Measurements from ENCODE around the gene SRR. TPM values are rescaled to one million over a fixed set of nuclear protein-coding genes. Genes with fewer than 3 reads are reported as not detected.

SRR gene
- total RNA-seq, 1 donor from 2014 or later = 11.0 TPM

DNA sequence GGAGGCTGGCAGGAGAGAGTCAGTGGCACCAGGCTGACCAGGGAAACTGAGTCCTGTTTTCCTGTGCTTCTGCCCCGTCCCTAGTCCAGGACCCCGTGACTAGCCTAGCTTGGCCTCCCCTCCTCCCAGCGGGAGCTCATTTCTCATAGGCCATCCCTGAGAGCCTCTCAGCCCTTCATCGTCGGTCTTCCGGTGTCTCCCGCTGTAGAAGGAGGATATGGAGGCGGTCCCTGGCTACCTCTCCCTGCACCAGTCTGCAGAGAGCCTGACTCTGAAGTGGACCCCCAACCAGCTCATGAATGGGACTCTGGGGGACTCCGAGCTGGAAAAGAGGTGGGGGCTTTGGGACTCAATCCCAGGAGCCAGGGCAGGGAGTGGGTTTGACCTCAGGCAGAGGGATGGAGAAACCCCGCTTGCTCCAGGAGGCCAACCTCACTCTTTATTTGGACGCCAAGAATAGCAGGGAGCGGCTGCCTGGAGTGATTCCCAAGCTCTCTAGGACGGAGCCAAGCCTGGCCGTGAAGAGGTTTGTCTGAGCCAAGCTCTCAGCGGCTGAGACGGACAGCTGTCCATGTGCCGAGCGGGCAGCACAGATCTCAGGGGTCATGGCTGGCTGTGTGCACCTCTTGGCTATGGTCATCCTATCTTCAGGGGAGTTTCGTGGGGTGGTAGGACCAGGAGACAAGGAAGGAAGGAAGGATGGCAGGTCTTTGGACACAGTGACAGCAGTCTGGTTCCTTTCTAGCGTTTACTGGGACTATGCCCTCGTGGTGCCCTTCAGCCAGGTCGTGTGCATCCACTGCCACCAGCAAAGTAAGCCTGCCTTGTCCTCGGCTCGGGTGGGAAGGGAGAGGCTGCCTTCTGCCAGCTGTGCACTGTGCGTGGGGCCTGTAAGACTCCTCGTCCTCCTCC, 60.4 kb downstream of the SRR start:
- intact Hi-C loops (cut with DNase I) = no loop called here
- DNase-seq (ENCODE audit: missing footprints) = peak; percentile 80
- ATAC-seq = peak; percentile 71

DNA sequence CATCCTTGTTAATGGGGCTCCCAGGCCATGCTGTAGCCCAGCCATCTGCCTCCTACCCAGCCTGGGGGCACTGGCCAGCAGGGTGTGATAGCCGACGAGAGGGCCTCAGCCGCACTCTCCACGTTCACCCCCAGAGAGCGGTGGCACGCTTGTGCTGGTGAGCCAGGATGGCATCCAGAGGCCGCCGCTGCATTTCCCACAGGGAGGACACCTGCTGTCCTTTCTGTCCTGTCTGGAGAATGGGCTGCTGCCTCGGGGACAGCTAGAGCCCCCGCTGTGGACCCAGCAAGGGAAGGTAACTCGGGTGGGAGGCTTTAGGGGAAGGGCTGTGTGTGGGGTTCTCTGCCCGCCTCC, 61.0 kb downstream of the SRR start:
- intact Hi-C loops (cut with DNase I) = no loop called here
- DNase-seq (ENCODE audit: missing footprints) = no peak

DNA sequence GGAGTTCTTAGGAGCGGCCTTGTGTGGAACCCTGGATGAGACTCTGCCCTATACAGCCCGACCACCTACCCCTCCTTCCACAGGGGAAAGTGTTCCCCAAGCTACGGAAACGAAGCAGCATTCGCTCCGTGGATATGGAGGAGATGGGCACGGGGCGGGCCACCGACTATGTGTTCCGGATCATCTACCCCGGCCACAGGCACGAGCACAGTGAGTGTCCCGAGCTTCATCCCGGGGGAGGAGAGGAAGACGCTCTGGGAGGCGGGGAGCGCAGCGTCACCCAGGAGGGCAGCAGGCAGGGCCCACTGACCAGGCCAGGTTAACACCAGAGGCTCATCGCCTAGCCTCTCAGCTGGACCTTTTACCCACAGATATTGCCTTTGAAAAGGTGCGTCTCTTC, 61.4 kb downstream of the SRR start:
- ATAC-seq = no peak
- intact Hi-C loops (cut with DNase I) = no loop called here
- DNase-seq (ENCODE audit: missing footprints) = no peak

More for the DNA sequence above, 61.0 kb downstream of the SRR start:
- no peak for ATAC-seq

DNA sequence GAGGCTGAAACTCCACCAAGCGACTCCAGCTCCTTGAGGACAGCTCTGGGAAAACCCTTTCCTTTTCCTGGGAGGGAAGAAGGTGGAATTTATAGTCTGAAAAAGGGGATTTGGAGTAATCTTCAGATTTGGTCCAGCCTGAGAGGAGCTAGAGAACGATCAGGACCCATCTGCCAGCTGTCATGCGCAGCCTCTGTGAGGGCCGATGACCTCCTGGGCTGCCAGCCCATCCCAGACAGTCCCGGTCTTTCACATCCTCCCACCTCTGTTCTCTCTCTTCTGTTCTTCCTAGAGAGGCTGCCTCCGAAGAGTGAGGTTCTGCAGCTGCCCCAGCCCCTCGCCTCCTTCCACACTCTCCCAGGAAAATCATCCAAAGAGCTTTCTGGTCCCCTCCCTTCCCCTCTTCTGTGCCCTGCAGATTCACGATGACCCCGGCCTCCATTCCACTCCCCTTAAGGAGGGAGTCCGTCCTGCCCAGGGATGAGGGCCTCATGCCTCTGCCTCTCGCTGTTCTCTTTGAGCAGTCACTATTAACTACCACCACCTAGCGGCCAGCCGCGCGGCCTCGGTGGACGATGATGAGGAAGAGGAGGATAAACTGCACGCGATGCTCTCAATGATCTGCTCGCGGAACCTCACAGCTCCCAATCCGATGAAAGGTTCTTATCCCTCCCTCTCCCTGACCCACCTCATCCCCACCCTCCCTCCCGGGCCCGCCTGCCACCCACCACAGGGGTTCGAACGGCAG, 63.2 kb downstream of the SRR start:
- DNase-seq (ENCODE audit: missing footprints) (peak; percentile 66), ATAC-seq (no peak)
- intact Hi-C loops (cut with DNase I) = no loop called here

DNA sequence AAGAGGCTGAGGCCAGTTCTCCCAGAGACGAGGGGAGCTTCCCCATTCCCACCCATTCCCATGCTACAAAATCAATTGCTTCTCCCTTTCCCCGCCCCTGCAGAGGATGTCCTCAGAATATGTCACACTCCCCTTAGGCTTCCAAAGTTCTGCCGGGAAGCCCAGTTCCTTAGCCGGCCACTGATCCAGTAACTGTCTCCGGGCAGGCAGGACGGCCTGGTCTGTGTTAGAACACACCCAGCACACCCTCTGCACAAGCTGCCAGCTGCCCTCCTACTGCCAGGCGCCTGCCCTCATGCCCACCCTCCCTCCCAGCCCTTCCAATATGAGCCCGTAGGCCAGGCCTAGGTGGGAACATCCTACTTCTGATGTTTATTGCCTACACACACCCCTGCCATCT, 64.6 kb downstream of the SRR start:
- DNase-seq (ENCODE audit: missing footprints) (peak; percentile 60), ATAC-seq (peak; percentile 13)
- intact Hi-C loops (cut with DNase I) = no loop called here

DNA sequence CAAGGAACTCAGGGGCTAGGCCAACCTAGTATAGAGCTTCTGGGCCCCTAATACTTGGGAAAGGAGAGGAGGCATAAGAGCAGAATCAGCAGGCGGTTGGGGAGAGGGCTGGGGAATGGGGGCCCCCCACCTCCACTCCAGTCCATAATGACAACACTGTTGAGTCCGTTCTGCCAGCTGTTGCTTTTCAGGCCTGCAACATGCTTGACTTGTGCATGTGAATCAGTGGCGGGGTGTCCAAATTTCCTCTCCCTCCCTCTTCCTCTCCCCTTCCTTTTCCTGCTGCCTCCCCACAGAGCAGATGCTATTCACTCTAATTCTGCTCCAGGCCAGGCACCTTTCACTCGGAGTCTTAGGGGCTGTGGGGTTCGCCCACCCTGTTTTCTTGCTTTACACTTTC, 65.3 kb downstream of the SRR start:
- DNase-seq (ENCODE audit: missing footprints) = no peak
- no peak for ATAC-seq
- intact Hi-C loops (cut with DNase I) = no loop called here

DNA sequence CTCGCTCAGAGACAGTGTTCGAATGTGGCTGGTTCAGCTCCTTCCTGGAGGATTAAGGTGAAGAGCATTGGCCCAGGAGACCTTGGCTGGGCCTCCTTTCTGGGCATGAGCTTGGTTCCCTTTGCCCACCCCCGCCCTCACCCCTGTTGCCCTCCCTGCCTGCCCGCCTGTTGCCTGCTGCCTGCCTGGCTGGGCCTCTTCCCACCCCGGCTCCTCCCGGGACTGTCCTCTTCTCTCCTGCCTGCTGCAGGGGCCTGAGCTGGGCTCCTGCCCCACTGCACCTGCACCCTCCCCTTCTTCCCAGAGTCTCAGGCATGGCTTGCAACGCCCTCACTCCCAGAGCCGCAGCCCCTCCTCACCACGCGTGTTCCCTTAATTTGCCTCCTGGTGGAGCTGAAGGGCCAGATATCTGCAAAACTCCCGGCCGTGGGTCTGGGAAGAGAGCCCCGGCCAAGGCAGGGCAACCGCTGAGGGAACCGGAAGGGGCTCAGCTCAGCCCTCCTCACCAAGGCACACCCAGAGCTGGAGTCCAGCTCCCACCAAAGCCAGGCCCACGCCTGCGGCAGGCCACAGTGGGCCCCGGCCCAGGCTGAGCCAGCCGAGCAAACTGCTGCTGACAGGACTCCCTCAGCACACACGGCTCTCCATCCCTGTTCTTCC, 65.9 kb downstream of the SRR start:
- DNase-seq (ENCODE audit: missing footprints) (no peak), ATAC-seq (no peak)
- intact Hi-C loops (cut with DNase I) = no loop called here

DNA sequence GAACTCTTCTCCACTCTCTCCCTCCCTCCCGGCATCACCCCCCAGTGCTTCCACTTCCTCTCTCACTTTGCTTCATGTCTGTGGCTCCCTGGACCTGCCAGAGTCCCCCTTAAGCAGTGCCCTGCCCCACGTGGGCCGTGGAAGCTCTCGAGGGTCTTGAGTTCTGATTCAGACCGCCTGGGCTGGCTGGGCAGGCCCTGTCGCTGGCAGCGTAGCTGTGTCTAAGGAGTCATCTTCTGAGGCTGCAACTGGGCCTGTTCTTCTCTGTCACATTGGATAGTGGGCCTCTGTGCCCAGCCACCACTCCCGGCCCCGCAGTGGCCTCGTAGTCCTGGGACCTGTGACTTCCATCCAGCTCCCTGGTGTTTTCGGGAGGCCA, 66.5 kb downstream of the SRR start:
- ATAC-seq (no peak), DNase-seq (ENCODE audit: missing footprints) (no peak)
- intact Hi-C loops (cut with DNase I) = no loop called here

DNA sequence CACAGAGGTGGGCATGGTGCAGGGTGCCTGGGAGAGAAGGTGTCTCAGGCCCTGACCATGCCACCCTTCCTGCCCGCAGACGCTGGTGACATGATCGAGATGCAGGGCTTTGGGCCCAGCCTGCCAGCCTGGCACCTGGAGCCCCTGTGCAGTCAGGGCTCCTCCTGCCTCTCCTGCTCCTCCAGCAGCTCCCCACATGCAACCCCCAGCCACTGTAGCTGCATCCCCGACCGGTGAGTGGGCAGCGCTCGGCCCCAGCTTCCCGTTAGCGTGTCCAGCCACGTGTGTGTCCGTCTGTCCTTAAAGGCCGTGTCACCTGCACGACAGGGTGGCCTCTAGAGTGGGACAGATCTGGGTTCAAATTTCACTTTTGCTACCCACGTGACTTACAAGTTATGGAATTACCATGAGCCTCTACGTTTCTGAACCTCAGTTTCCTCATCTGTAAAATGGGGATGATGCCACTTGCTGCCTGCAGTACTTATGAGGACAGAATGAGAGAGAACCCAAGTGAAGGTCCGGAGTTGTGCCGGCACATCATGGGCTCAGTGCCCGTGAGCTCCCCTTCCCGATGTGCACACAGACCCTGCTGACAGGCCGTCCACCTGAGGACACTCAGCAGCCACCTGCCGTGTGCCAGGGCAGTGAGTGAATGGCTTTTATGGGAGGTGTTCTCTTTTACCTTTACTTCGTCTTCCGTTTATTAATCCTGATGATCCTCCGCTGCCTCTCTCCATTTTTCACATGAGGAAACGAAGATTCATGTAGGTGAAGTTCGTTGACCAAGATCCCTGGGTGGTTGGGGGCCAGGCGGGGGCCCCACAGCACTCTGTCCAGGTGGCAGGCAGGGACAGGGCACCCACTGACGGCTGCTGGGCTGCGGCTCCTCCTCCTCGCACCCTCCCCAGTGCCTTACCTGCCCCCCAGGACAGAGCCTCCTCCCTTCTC, 67.7 kb downstream of the SRR start:
- ATAC-seq = no peak
- intact Hi-C loops (cut with DNase I) = no loop called here
- DNase-seq (ENCODE audit: missing footprints) = no peak

DNA sequence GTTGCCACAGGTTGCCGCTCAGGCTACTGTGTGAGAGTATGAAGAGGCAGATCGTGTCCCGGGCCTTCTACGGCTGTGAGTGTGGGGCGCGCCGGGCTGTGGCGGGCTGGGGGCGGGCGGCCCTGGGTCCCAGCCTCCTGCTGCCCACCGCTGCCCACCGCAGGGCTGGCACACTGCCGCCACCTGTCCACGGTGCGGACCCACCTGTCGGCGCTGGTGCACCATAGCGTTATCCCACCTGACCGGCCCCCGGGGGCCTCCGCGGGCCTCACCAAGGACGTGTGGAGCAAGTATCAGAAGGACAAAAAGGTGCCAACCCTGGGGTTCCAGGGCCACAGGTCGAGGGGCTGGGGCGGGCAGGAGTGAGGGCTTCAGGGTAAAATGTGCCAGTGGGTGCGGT, 68.4 kb downstream of the SRR start:
- intact Hi-C loops (cut with DNase I) = no loop called here
- ATAC-seq = no peak
- DNase-seq (ENCODE audit: missing footprints) = no peak

DNA sequence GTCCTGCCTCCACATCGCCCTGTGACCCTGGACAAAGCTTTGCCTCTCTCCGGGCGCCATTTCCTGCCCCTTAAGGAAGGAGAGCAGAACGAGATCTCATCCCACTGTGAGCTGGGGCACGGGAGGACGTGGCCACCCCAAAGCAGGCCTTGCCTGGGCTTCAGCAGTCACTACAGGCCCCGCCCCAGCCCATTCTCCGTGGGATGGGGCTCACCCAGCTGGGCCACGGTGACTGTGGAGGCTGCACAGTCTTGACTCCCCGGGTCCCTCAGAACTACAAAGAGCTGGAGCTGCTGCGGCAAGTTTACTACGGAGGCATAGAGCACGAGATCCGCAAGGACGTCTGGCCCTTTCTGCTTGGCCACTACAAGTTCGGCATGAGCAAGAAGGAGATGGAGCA, 68.9 kb downstream of the SRR start:
- DNase-seq (ENCODE audit: missing footprints) (no peak), ATAC-seq (no peak)
- intact Hi-C loops (cut with DNase I) = no loop called here

DNA sequence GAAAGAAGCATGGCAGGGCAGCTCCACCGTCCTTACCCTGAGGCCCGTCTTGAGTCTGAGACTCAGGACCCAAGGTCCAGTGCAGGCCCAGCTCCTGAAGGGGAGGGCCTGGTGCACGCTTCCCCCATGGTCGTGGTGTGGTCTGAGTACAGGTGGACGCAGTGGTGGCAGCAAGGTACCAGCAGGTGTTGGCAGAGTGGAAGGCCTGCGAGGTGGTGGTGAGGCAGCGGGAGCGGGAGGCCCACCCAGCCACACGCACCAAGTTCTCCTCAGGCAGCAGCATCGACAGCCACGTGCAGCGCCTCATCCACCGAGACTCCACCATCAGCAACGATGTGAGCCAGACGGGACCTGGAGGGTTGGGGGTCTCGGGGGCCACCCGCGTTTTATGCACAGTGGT, 69.4 kb downstream of the SRR start:
- intact Hi-C loops (cut with DNase I) = no loop called here
- DNase-seq (ENCODE audit: missing footprints) (no peak), ATAC-seq (no peak)

Other genes starting within 250 kb of the SRR start
- gene HIC1, start 248.8 kb upstream of the SRR start, total RNA-seq = 22.7 TPM
- gene SMG6, start 165 bp upstream of the SRR start, total RNA-seq = 21.0 TPM
- 20.2 TPM for gene TSR1, start 32.5 kb downstream of the SRR start, total RNA-seq
- 26.3 TPM for gene SGSM2, start 33.6 kb downstream of the SRR start, total RNA-seq
- gene MNT, start 97.1 kb downstream of the SRR start, total RNA-seq = 10.9 TPM
- gene METTL16, start 207.9 kb downstream of the SRR start, total RNA-seq = 20.1 TPM